HG03571 (cell line): ENCODE measurements around the gene RBFOX2.
"Not testable (repeated sequence)": the region's sequence is repeated elsewhere in the genome, so short reads cannot be mapped to it uniquely, and the experiment has no call there.

Experiments used
- ATAC-seq: cut with Tn5 transposase; IDR thresholded peaks from one replicate; pipeline ENCODE4 v1.9.1; 2021; ENCODE audit not compliant: unreplicated experiment

The RBFOX2 gene

DNA sequence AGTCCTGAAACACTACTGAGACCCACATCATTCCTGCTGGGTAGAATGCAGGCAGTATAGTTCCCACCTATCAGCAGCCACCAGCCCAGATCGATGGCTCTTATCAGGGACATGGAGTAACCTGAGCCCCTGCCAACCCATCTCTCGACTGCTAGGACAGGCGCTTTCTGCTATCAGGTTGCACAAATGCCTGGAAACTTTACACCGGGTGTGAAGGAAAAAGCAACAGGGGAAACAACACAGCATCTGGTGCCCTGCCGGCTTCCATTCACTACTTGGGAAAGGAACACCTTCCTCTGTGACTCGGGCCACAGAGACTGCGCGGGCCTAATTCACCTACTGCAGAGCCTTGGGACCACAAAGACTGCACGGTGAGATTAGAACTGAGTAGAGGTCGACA is 18.5 kb downstream of the RBFOX2 start:
- no peak for ATAC-seq

GRCh38 chr22:36009085-36009484 is 19.5 kb downstream of the RBFOX2 start:
- no peak for ATAC-seq

- ATAC-seq, result no peak
Observed at GRCh38 chr22:36008565-36008964, 20.1 kb downstream of the RBFOX2 start.

- ATAC-seq, result no peak
Observed at GRCh38 chr22:36008131-36008530, 20.5 kb downstream of the RBFOX2 start.

- ATAC-seq, result no peak
Observed at GRCh38 chr22:36003972-36004674, 24.5 kb downstream of the RBFOX2 start.

DNA sequence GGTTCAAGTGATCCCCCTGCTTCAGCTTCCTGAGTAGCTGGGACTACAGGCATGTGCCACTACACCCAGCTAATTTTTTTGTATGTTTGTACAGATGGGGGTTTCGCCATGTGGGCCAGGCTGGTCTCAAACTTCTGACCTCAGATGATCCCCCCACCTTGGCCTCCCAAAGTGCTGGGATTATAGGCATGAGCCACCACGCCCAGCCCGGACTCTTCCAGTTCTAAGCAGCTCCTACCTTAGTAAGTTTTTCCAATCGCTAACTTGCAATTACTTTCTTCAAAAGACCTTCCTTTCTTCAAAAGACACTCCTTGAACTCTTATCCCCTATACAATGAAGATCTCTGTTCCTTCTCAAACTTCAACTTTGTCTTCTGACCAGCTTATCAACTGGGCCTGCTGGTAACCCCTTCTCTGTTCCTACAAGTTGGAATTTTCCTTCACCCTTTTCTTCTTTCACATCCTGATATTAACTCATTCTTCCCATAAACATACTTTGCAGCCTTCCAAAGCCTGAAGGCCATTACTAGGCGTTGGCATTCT is 25.8 kb downstream of the RBFOX2 start:
- ATAC-seq, result no peak

DNA sequence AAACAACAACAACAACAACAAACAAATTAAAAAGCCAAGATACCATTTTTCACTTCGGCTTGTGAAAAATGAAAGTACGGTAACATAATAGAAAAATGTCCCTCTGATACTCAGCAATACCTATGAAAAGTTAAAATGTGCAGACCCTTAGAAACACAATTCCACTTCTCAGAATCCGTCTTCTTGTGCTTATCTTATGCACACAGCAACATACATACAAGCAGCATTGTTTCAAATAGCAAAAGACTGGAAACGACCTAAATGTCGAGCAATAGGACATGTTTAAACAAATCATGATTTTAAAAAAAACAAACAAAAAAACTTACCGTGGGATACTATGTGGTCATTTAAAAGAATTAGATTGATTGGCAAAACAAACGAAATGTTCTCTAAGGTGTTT is 26.5 kb downstream of the RBFOX2 start:
- no peak for ATAC-seq

DNA sequence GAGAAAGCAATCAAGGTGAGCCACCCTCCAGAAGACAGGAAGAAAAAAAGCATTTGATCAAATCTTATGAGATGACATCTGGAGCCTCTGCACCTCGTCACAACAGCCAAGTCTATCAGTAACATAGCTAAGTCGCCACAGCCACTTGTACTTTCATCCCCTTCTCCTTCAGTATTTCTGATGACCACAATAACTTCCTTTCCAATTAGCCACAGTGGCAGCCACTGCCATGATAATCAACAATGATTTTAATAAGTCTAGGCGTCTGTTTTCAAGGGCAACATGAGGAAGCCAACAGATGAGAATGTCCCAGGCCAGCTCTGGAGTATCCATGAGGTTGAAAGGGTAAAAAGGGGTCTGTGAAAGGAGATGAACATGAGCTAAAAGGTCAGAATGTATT is 29.9 kb downstream of the RBFOX2 start:
- ATAC-seq, result no peak

DNA sequence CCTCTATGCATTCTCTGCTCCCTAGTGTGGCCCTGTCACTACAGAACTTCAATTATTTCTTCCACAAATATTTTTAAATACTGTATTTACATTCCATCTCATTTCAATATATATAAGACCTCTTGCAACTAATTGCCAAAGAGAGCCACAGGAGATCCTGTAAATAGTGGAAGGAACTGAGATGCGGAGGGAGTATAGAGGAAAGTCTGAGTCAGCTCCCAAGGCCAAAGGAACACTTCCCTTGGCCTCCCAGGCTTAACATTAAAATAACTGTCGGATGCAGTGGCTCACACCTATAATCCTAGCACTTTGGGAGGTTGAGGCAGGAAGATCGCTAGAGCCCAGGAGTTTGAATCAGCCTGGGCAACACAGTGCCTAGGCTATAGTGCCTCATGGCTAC is 31.2 kb downstream of the RBFOX2 start:
- no peak for ATAC-seq

DNA sequence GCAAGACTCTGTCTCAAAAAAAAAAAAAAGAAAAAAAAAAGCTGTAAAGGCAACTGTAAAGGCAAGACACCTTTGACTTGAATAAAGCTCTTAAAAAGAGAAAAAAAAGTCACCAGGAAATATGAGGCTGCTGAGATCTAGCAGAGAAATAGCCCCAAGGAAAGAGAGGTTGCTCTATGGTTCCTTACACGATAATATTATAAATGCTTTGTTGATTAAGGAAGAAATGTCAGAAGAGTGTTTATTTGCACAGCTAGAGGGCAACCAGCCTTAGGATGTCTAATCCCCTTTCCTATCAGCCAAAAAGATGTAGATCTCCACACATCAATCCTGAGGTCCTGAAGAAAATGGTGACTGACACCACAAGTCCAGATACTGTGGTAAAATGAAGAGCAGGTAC is 32.0 kb downstream of the RBFOX2 start:
- ATAC-seq, result no peak

- ATAC-seq, result no peak
Observed at GRCh38 chr22:35995772-35996171, 32.9 kb downstream of the RBFOX2 start.

DNA sequence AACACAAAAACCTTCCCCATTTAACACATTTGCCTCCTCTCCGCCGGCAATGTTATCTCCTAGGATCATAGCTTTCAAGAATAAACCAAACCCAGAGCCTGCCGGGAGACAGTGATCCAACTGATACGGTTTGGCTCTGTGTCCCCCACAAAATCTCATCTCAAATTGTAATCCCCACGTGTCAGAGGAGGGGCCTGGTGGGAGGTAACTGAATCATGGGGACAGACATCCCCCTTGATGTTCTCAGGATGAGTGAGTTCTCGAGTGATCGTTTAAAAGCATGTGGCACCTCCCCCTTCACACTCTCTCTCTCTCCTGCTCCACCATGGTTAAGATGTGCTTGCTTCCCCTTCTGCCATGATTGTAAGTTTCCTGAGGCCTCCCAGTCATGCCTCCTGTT is 33.3 kb downstream of the RBFOX2 start:
- no peak for ATAC-seq

GRCh38 chr22:35993727-35994126 is 34.9 kb downstream of the RBFOX2 start:
- not testable (repeated sequence) for ATAC-seq

DNA sequence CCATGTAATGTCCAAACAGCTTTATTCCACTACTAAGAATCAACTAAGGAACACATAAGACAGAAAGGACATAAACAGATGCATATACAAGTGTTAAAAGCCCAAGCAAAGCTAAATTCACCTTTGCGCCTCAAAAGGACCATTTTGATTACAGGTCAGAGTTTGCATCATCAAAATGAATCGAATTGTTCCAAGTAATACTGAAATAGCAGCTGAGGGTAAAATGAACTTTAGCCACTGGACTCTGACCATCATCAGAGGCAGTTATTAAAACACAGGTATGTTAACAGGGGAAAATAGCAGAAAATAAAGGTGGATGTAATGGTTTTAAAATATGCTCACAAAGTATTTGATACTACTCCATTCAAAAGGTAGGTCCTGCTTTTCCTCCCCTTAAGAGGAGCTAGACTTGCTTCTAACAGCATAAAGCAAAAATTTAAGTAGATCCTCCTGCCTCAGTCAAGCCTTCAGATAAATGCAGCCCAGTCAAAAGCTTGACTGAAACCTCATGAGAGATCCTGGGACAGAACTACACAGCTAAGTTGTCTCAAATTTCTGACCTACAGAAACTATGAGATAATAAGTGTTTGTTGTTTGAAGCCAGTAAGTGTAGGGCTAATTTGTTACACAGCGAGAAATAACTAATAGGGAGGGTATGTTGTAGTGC is 35.4 kb downstream of the RBFOX2 start:
- no peak for ATAC-seq

GRCh38 chr22:35991168-35991567 is 37.5 kb downstream of the RBFOX2 start:
- no peak for ATAC-seq

DNA sequence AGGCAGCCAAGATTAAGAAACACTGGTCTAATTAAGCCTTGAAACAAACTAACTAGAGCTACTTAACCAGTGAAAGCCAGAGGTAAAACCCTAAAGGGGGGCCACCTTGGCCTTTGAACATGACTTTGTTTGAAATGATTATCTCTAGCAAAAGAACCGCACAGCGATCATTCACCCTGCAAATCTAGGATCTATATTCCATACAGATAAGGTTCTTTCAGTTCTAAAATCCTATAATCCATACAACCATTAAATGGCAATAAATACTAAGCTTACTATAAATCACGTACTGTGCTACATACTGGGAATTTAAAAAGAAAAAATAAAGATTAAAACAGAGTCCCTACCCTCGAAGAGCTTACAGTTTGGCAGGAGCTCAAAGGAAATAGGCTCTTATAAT is 40.6 kb downstream of the RBFOX2 start:
- no peak for ATAC-seq

DNA sequence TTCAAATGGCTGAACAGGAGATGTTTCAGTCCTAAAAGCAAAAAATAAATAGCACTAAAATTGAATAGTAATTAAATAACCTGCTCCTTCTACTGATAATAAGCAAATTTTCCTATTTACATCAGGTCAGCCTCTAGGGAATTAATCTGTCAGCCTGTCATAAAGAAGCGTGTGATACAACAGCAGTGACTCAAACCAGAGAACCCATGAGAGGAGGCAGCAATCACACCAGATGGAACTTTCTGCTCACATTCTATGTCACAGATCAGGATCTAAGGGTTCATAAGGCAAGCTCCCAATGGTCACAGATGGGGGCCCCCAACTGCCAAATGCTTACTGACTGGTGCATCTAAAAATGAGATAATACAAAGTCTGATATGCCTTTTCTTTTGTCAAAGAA is 41.1 kb downstream of the RBFOX2 start:
- no peak for ATAC-seq

DNA sequence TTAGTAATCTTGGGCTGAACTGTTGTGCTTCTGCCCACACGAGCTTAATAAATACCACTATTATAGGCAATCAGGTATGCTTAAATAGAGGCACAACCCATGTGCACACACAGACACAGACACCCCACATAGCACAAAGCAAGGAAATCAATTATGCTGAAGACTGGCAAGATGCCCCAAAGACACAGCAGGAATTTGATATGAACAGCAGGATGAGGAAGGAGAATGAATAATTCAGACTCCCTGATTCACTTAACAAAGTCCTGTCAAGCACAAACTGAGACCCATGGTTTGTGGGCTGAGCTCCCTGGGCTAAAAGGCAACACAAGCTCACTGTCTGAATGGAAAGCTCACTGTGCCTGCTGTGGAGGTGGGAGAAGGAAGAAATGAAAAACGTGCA is 42.5 kb downstream of the RBFOX2 start:
- no peak for ATAC-seq

DNA sequence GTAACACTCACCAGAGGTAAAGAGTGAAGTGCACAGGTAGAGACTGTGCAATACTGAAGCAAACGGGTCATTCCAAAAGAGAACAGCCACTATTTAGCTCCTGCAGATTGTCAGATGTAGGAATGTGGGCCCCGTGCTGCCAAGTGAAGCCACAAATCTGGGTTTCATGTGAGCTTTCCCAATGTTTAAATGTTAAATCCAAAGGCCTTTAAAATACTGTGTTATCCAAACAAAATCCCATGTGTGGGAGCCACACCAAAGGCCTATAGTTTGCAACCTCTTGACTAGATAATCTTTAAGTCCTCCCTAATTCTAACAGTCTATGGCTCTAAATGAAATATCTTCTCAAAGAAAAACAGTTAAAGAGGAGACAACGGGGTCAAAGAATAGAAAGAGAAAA is 43.3 kb downstream of the RBFOX2 start:
- ATAC-seq, result no peak

- ATAC-seq, result no peak
Observed at GRCh38 chr22:35984183-35985175, 44.1 kb downstream of the RBFOX2 start.

DNA sequence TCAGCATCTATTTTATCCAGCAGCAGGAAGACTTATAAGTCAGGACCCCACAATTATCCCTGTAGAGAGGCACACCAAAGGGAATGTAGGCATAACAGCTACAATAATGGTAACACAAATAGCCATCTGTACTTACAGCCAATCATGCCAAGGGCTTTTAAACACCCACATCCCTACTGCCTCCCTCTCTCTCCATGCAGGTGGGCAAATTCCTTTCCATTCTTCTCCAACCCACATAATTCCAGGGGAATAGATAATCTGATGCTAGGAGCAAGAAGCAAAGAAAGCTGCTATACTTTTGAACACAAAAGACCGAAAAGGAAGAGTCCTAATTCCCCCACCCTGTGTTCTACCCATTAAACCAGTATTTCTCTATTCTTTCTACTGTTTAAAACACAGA is 46.7 kb downstream of the RBFOX2 start:
- no peak for ATAC-seq
